ENCODE data around the gene FNIP2. TPM values are rescaled to one million over a fixed set of nuclear protein-coding genes. Genes with fewer than 3 reads are reported as not detected.

The FNIP2 gene
- total and polyA plus RNA-seq, 10 of the 15 experiments (the other 5 are each of a cell fraction or from before 2014, with no cell fraction given) = 0.03 to 0.38 (median 0.15) TPM

DNA sequence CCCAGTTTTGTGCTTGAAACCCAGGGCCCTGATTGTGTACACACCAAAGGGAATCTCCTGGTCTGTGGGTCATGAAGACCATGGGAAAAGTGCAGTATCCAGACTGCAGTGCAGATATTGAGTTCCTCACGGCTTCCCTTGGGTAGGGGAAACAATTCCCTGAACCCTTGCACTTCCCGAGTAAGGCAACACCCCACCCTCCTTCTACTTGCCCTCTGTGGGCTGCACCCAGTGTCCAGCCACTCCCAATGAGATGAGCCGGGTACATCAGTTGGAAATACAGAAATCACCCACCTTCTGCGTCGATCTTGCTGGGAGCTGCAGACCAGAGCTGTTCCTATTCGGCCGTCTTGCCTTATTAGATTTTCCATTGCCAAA, 134.2 kb downstream of the FNIP2 start:
- in situ Hi-C loops (cut with MboI) (no loop called here), intact Hi-C loops (cut with micrococcal nuclease; ENCODE audit: unreplicated experiment) (no loop called here)
- no peak for FAIRE-seq
- BruUV-seq (replicated peaks) = no TSS peak
- SMC1A ChIA-PET (ENCODE audit: uncharacterized antibody, unreplicated experiment) = interaction anchor here (0.8 kb wide), 1 partner anchor 9 kb away, joined by 3 read pairs; no protein-coding TSS in a partner anchor
- no peak overlapping the region for H3K9ac ChIP-seq (ENCODE audit: control insufficient read depth, insufficient read depth, low read length)
- POLR2A ChIA-PET = no interaction called here
- RAD21 ChIA-PET (ENCODE audit: unreplicated experiment) = no interaction called here
- CTCF ChIA-PET = interaction anchor here (1.8 kb wide), 1 partner anchor 276 kb away, joined by 3 read pairs; no protein-coding TSS in a partner anchor
- no peak overlapping the region for H3K4me2 ChIP-seq (ENCODE audit: control insufficient read depth, insufficient read depth)
- no peak for DNase-seq (ENCODE audit: low read depth, low spot score)
- H3K4me1 ChIP-seq (ENCODE audit: control insufficient read depth, insufficient read depth, low read length) = peaks cover 4% of the 10 kb centered on the region; the same call in 1 of the 2 replicates
- H3K27me3 ChIP-seq (replicated peaks in 1 of 2; ENCODE audit: control insufficient read depth in 2 of 2, insufficient read depth in 2 of 2, low read length in 1 of 2) = no peaks in the 10 kb centered on the region
- no peak overlapping the region for H3K27ac ChIP-seq (ENCODE audit: control insufficient read depth, insufficient read depth)
- no peaks in the 10 kb centered on the region for H3K36me3 ChIP-seq (ENCODE audit: control insufficient read depth in 2 of 2, insufficient read depth in 2 of 2, low read length in 1 of 2)
- H3K4me3 ChIP-seq = no peak overlapping the region
- H2AFZ ChIP-seq (ENCODE audit: control insufficient read depth, low read depth, low read length) = no peak overlapping the region
- no peaks in the 10 kb centered on the region; the same call in 2 of the 3 replicates for H3K9me3 ChIP-seq (replicated peaks; ENCODE audit: control insufficient read depth, insufficient read depth, low read length)
- WGBS (ENCODE audit: insufficient coverage, insufficient replicate concordance, low lambda C conversion rate, missing lambda C conversion rate) = 68% methylated on average over 7 of the region's 7 CpGs
- no peaks in the 10 kb centered on the region for H4K20me1 ChIP-seq (ENCODE audit: control insufficient read depth, insufficient read depth)
- no peaks in the 10 kb centered on the region for H3K79me2 ChIP-seq (ENCODE audit: control insufficient read depth, insufficient read depth, low read length)
- ATAC-seq = no peak
- no peak for TF ChIP-seq HSF1 (IDR thresholded peaks at IDR 0.05; ENCODE audit: low read depth, low read length)
- TF ChIP-seq MTA3 (IDR thresholded peaks at IDR 0.05; ENCODE audit: borderline replicate concordance, low read length) = no peak
- no peak for TF ChIP-seq EP300 (IDR thresholded peaks at IDR 0.05; ENCODE audit: borderline replicate concordance in 1 of 2, control insufficient read depth in 1 of 2, low read depth in 2 of 2, low read length in 2 of 2)
- TF ChIP-seq TCF12 (IDR thresholded peaks at IDR 0.05; ENCODE audit: low read depth, low read length) = no peak
- TF ChIP-seq CEBPB (IDR thresholded peaks at IDR 0.05; ENCODE audit: borderline replicate concordance in 1 of 2, low read depth in 2 of 2, low read length in 2 of 2) = no peak
- TF ChIP-seq NFXL1 (IDR thresholded peaks at IDR 0.05; ENCODE audit: borderline replicate concordance) = no peak
- no peak for TF ChIP-seq STAT3 (IDR thresholded peaks at IDR 0.05; ENCODE audit: low read depth, low read length)
- TF ChIP-seq RBBP5 (conservative IDR thresholded peaks at IDR 0.05) = no peak
- TF ChIP-seq JUND (IDR thresholded peaks at IDR 0.05; ENCODE audit: low read depth, low read length) = no peak
- TF ChIP-seq PAX5 (IDR thresholded peaks at IDR 0.05; ENCODE audit: borderline replicate concordance, low read depth, low read length) = no peak
- TF ChIP-seq NR2F1 (conservative IDR thresholded peaks at IDR 0.05) = no peak
- TF ChIP-seq E2F8 (IDR thresholded peaks at IDR 0.05; ENCODE audit: low read depth, partially characterized antibody) = no peak
- TF ChIP-seq, protein P1, sequence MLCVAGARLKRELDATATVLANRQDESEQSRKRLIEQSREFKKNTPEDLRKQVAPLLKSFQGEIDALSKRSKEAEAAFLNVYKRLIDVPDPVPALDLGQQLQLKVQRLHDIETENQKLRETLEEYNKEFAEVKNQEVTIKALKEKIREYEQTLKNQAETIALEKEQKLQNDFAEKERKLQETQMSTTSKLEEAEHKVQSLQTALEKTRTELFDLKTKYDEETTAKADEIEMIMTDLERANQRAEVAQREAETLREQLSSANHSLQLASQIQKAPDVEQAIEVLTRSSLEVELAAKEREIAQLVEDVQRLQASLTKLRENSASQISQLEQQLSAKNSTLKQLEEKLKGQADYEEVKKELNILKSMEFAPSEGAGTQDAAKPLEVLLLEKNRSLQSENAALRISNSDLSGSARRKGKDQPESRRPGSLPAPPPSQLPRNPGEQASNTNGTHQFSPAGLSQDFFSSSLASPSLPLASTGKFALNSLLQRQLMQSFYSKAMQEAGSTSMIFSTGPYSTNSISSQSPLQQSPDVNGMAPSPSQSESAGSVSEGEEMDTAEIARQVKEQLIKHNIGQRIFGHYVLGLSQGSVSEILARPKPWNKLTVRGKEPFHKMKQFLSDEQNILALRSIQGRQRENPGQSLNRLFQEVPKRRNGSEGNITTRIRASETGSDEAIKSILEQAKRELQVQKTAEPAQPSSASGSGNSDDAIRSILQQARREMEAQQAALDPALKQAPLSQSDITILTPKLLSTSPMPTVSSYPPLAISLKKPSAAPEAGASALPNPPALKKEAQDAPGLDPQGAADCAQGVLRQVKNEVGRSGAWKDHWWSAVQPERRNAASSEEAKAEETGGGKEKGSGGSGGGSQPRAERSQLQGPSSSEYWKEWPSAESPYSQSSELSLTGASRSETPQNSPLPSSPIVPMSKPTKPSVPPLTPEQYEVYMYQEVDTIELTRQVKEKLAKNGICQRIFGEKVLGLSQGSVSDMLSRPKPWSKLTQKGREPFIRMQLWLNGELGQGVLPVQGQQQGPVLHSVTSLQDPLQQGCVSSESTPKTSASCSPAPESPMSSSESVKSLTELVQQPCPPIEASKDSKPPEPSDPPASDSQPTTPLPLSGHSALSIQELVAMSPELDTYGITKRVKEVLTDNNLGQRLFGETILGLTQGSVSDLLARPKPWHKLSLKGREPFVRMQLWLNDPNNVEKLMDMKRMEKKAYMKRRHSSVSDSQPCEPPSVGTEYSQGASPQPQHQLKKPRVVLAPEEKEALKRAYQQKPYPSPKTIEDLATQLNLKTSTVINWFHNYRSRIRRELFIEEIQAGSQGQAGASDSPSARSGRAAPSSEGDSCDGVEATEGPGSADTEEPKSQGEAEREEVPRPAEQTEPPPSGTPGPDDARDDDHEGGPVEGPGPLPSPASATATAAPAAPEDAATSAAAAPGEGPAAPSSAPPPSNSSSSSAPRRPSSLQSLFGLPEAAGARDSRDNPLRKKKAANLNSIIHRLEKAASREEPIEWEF (IDR thresholded peaks at IDR 0.05; ENCODE audit: insufficient replicate concordance, low read depth, low read length) = no peak
- TF ChIP-seq CREM (IDR thresholded peaks at IDR 0.05; ENCODE audit: low read depth) = no peak
- no peak for TF ChIP-seq ZBED1 (IDR thresholded peaks at IDR 0.05; ENCODE audit: borderline replicate concordance)
- TF ChIP-seq IKZF1 (conservative IDR thresholded peaks at IDR 0.05) = no peak
- TF ChIP-seq NFIC (IDR thresholded peaks at IDR 0.05; ENCODE audit: low read depth, low read length) = no peak

All from GM12878 (cell line).